Tongue (tissue), 2 donors: ENCODE measurements around the gene LOXL3. TPM values are rescaled to one million over a fixed set of nuclear protein-coding genes. Genes with fewer than 3 reads are reported as not detected.
A peak's percentile ranks its signal among the peaks of the same experiment; 100 is the strongest.
"Not testable (repeated sequence)": the region's sequence is repeated elsewhere in the genome, so short reads cannot be mapped to it uniquely, and the experiment has no call there.

ENCODE experiments used
- DNase-seq: peaks from one replicate; pipeline ENCODE4 v3.0.0-alpha.2; 2015
- total RNA-seq: library from RNA; depleted of rRNA; stranded (reverse); fragments of >200 nt; gene quantifications from one replicate; pipeline ENCODE4 v1.2.3, GENCODE V29; 2014

LOXL3 gene
- total RNA-seq, 1 donor from 2014 or later = 11.2 TPM

DNA sequence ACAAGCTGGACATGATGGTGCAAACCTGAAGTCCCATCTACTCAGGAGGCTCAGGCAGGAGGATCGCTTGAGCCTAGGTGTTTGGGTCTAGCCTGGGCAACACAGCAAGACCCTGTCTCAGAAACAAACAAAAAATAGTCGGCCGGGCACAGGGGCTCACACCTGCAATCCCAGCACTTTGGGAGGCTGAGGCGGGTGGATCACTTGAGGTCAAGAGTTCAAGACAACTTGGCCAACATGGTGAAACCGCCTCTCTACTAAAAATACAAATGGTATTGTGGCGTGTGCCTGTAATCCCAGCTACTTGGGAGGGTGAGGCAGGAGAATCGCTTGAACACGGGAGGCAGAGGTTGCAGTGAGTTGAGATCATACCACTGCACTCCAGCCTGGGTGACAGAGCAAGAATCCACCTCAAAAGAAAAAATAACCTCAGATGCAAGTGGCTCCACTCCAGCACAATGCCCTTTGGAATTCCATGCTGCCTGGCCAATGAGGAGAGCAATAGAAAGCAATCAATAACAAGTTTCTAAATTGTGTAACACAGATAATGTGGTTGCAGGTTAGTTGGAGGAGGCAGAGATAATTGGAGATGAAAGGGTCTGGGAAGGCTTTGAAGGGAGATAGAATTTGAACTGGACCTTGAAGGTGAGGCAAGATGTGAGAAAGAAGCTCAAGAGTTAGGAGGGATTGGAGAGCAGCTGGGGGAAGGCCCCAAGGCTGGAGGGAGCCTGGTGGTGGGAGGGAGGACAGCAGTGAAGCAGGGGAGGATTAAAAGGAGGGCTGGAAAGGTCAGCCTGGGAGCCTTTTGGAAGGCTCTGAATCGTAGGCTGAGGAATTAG lies 64.9 kb downstream of the LOXL3 start:
- DNase-seq = no peak

GRCh38 chr2:74486141-74486540 lies 67.6 kb downstream of the LOXL3 start:
- DNase-seq = no peak

- DNase-seq = not testable (repeated sequence)
Measured at GRCh38 chr2:74483675-74484164, 70.0 kb downstream of the LOXL3 start.

DNA sequence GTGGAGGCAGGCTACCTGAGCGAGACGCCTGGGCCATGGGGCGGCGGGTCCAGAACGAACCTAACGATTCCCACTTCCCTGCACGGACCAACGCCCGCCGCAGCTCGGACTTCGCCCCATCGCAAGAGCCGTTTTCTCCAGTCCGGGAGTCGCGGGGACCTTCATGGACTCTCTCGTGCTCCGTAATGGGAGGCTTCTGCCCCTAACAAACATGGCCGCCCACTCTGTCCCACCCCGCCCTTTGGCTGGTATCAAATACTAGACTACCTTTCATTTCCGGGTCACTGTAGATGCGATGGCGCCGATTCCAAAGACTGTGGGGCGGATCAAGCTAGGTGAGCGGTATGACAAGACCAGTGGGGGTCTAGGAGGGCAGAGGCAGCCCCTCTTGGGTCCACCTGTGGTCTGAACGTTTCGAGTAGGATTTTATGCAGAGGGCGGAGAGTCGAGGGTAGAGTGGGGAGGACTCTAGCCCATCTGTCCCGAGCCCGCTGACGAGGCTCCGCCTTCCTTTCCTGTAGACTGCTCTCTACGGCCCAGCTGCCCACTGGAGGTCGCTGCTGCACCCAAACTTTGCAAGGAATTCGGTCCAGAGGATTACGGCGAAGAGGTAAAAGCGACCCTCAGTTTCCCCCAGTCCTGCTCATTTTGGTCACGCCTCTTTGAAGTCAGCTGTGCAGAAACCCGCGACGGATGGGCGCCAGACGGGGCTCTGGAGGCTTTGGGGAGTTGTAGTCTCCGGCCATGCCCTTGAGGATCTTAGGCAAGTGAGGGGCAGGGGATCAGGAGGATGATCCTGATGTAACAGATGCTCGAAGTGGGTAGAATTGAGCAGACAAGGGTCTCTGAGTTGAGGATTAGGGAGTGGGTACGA lies 70.7 kb downstream of the LOXL3 start, which contains the start of the genes CCDC142 and TTC31:
CCDC142 (minus strand) TSS at position 198 of the 874 bp plus-strand sequence; CDS start at position 37, 161 bp downstream.
TTC31 (plus strand) TSS at position 281 of the 874 bp plus-strand sequence; CDS start at position 296, 15 bp downstream.
- peak; percentile 98 for DNase-seq

Other genes with a start within 250 kb of the LOXL3 start
- 2.6 TPM for gene SLC4A5, start 210.5 kb downstream of the LOXL3 start, total RNA-seq
- gene DCTN1, start 173.6 kb downstream of the LOXL3 start, total RNA-seq = 103 TPM
- 1.0 TPM for gene C2orf81, start 132.3 kb downstream of the LOXL3 start, total RNA-seq
- 11.2 TPM for gene WDR54, start 132.2 kb downstream of the LOXL3 start, total RNA-seq
- 42.1 TPM for gene RTKN, start 112.0 kb downstream of the LOXL3 start, total RNA-seq
- 26.0 TPM for gene INO80B, start 98.9 kb downstream of the LOXL3 start, total RNA-seq
- 41.5 TPM for gene WBP1, start 95.5 kb downstream of the LOXL3 start, total RNA-seq
- 40.4 TPM for gene MOGS, start 88.6 kb downstream of the LOXL3 start, total RNA-seq
- gene MRPL53, start 81.3 kb downstream of the LOXL3 start, total RNA-seq = 19.9 TPM
- 18.0 TPM for gene CCDC142, start 70.9 kb downstream of the LOXL3 start, total RNA-seq
- gene TTC31, start 70.9 kb downstream of the LOXL3 start, total RNA-seq = 13.3 TPM
- gene LBX2, start 54.3 kb downstream of the LOXL3 start, total RNA-seq = not detected
- gene PCGF1, start 46.2 kb downstream of the LOXL3 start, total RNA-seq = 8.7 TPM
- gene TLX2, start 39.5 kb downstream of the LOXL3 start, total RNA-seq = not detected
- 2.5 TPM for gene DQX1, start 27.7 kb downstream of the LOXL3 start, total RNA-seq
- gene AUP1, start 24.2 kb downstream of the LOXL3 start, total RNA-seq = 60.9 TPM
- 30.2 TPM for gene HTRA2, start 24.0 kb downstream of the LOXL3 start, total RNA-seq
- gene DOK1, start 778 bp upstream of the LOXL3 start, total RNA-seq = 8.4 TPM
- 4.6 TPM for gene M1AP, start 94.4 kb upstream of the LOXL3 start, total RNA-seq
- 3.3 TPM for gene SEMA4F, start 100.3 kb upstream of the LOXL3 start, total RNA-seq